Subcutaneous adipose tissue (tissue), 4 donors: ENCODE results near the gene NDUFA5. TPM values are rescaled to one million over a fixed set of nuclear protein-coding genes. Genes with fewer than 3 reads are reported as not detected.

Source experiments
- CTCF ChIP-seq: fragments of 450-650 bp; IDR thresholded peaks from one replicate; pipeline ENCODE4 v1.5.1; 2016; ENCODE audit warnings: low read depth, mild to moderate bottlenecking, control low read depth, antibody characterized with exemption, moderate library complexity
- total RNA-seq, 4 donors: library from RNA; depleted of rRNA; stranded (reverse); fragments of >200 nt; gene quantifications; one replicate each; pipeline ENCODE4 v1.1.0, GENCODE V29; 2016

Gene NDUFA5
- total RNA-seq, 4 donors from 2014 or later = 39.0 to 68.2 (median 39.1) TPM

- TF ChIP-seq CTCF = no peak
Measured at GRCh38 chr7:123594813-123595241, 37.2 kb upstream of the NDUFA5 start.

- no peak for TF ChIP-seq CTCF
Measured at GRCh38 chr7:123588376-123588775, 30.8 kb upstream of the NDUFA5 start.

- no peak for TF ChIP-seq CTCF
Measured at GRCh38 chr7:123583821-123584220, 26.2 kb upstream of the NDUFA5 start.

- no peak for TF ChIP-seq CTCF
Measured at GRCh38 chr7:123581162-123581459, 23.5 kb upstream of the NDUFA5 start.

GRCh38 chr7:123580406-123581161 is 23.0 kb upstream of the NDUFA5 start:
- TF ChIP-seq CTCF = no peak

GRCh38 chr7:123579416-123579815 is 21.8 kb upstream of the NDUFA5 start:
- no peak for TF ChIP-seq CTCF

GRCh38 chr7:123573896-123574467 is 16.4 kb upstream of the NDUFA5 start:
- no peak for TF ChIP-seq CTCF
